AG09319 (cell line): Measurements from ENCODE around the gene TBX15.

Experiments used
- DNase-seq: peaks from one replicate; pipeline ENCODE4 v3.0.0-alpha.2; 2010; ENCODE audit warnings: low read depth; ENCODE audit errors: extremely low read depth
- CTCF ChIP-seq: IDR thresholded peaks from 2 replicates; pipeline ENCODE4 v1.5.1; 2011; ENCODE audit warnings: low read depth, mild to moderate bottlenecking, inconsistent platforms, low read length, moderate library complexity

TBX15 gene

GRCh38 chr1:118884946-118885345 lies 103.2 kb downstream of the TBX15 start:
- no peak for TF ChIP-seq CTCF
- DNase-seq: no peak

GRCh38 chr1:118881751-118882150 lies 106.4 kb downstream of the TBX15 start:
- no peak for DNase-seq

GRCh38 chr1:118878661-118879060 lies 109.5 kb downstream of the TBX15 start:
- DNase-seq: no peak
- no peak for TF ChIP-seq CTCF

More at GRCh38 chr1:118881751-118882150, 106.4 kb downstream of the TBX15 start:
- no peak for TF ChIP-seq CTCF

- no peak for TF ChIP-seq CTCF
- no peak for DNase-seq
These were observed 110.3 kb downstream of the TBX15 start for GRCh38 chr1:118877668-118878396.

GRCh38 chr1:118871582-118872171 lies 116.5 kb downstream of the TBX15 start:
- no peak for DNase-seq
- no peak for TF ChIP-seq CTCF

GRCh38 chr1:118868387-118868786 lies 119.8 kb downstream of the TBX15 start:
- no peak for DNase-seq
- TF ChIP-seq CTCF: no peak

GRCh38 chr1:118866330-118866729 lies 121.8 kb downstream of the TBX15 start:
- DNase-seq: no peak
- TF ChIP-seq CTCF: no peak
